ENCODE results near the gene DNAH17. TPM values are rescaled to one million over a fixed set of nuclear protein-coding genes. Genes with fewer than 3 reads are reported as not detected.
A peak's percentile ranks its signal among the peaks of the same experiment; 100 is the strongest.

Gene DNAH17
- polyA plus RNA-seq, 1 donor from 2014 or later: 1.1 TPM

- Mint-ChIP-seq H3K9me3 (no peaks in the 10 kb centered on the region), H3K4me1 (peaks cover 0 to 3% (median 0%) of the 10 kb centered on the region in 3 donors), H3K27ac (peak overlapping the region in 1 of 3 donors; percentile 53), H3K27me3 (no peaks in the 10 kb centered on the region), H3K36me3 (peaks cover under 1% of the 10 kb centered on the region), H3K4me3 (no peak overlapping the region)
Observed at GRCh38 chr17:78422267-78422605, 155.0 kb downstream of the DNAH17 start.

- H3K27me3 Mint-ChIP-seq: no peaks in the 10 kb centered on the region
- H3K36me3 Mint-ChIP-seq: no peaks in the 10 kb centered on the region
- no peak overlapping the region for H3K4me3 Mint-ChIP-seq
- H3K27ac Mint-ChIP-seq: peak overlapping the region in 1 of 3 donors; percentile 53
- peaks cover 0 to 3% (median 0%) of the 10 kb centered on the region in 3 donors for H3K4me1 Mint-ChIP-seq
- no peaks in the 10 kb centered on the region for H3K9me3 Mint-ChIP-seq
Observed at GRCh38 chr17:78421534-78422266, 155.5 kb downstream of the DNAH17 start.

GRCh38 chr17:78421084-78421533 is 156.1 kb downstream of the DNAH17 start:
- no peaks in the 10 kb centered on the region for H3K36me3 Mint-ChIP-seq
- peaks cover 0 to 3% (median 0%) of the 10 kb centered on the region in 3 donors for H3K4me1 Mint-ChIP-seq
- no peak overlapping the region for H3K4me3 Mint-ChIP-seq
- no peak overlapping the region for H3K27ac Mint-ChIP-seq
- no peaks in the 10 kb centered on the region for H3K27me3 Mint-ChIP-seq
- H3K9me3 Mint-ChIP-seq: no peaks in the 10 kb centered on the region

GRCh38 chr17:78419970-78420815 is 157.0 kb downstream of the DNAH17 start:
- no peaks in the 10 kb centered on the region for H3K27me3 Mint-ChIP-seq
- H3K9me3 Mint-ChIP-seq: no peaks in the 10 kb centered on the region
- H3K4me1 Mint-ChIP-seq: peaks cover 0 to 3% (median 0%) of the 10 kb centered on the region in 3 donors
- H3K27ac Mint-ChIP-seq: peak overlapping the region in 1 of 3 donors; percentile 9
- no peak overlapping the region for H3K4me3 Mint-ChIP-seq
- no peaks in the 10 kb centered on the region for H3K36me3 Mint-ChIP-seq

GRCh38 chr17:78418326-78419026 is 158.7 kb downstream of the DNAH17 start:
- Mint-ChIP-seq H3K27me3 (no peaks in the 10 kb centered on the region), H3K9me3 (no peaks in the 10 kb centered on the region), H3K4me3 (no peak overlapping the region), H3K4me1 (peaks cover 1 to 4% (median 2%) of the 10 kb centered on the region in 3 donors), H3K36me3 (no peaks in the 10 kb centered on the region), H3K27ac (no peak overlapping the region)

- Mint-ChIP-seq H3K9me3 (no peaks in the 10 kb centered on the region), H3K27ac (no peak overlapping the region), H3K27me3 (no peaks in the 10 kb centered on the region), H3K4me1 (peaks cover 7 to 9% (median 9%) of the 10 kb centered on the region in 3 donors), H3K4me3 (no peak overlapping the region), H3K36me3 (no peaks in the 10 kb centered on the region)
Observed at GRCh38 chr17:78417531-78417909, 159.7 kb downstream of the DNAH17 start.

GRCh38 chr17:78416791-78417530 is 160.2 kb downstream of the DNAH17 start:
- H3K4me3 Mint-ChIP-seq: peak overlapping the region in 1 of 4 donors; percentile 54
- no peaks in the 10 kb centered on the region for H3K9me3 Mint-ChIP-seq
- H3K27ac Mint-ChIP-seq: peak overlapping the region in 1 of 3 donors; percentile 74
- H3K27me3 Mint-ChIP-seq: no peaks in the 10 kb centered on the region
- H3K36me3 Mint-ChIP-seq: no peaks in the 10 kb centered on the region
- peaks cover 7 to 12% (median 10%) of the 10 kb centered on the region in 3 donors for H3K4me1 Mint-ChIP-seq

- H3K4me3 Mint-ChIP-seq: no peak overlapping the region
- H3K27ac Mint-ChIP-seq: peak overlapping the region in 1 of 3 donors; percentile 74
- peaks cover 7 to 12% (median 10%) of the 10 kb centered on the region in 3 donors for H3K4me1 Mint-ChIP-seq
- no peaks in the 10 kb centered on the region for H3K9me3 Mint-ChIP-seq
- no peaks in the 10 kb centered on the region for H3K36me3 Mint-ChIP-seq
- H3K27me3 Mint-ChIP-seq: no peaks in the 10 kb centered on the region
Observed at GRCh38 chr17:78415821-78416711, 161.1 kb downstream of the DNAH17 start.

GRCh38 chr17:78414178-78415162 is 162.7 kb downstream of the DNAH17 start:
- no peaks in the 10 kb centered on the region for H3K36me3 Mint-ChIP-seq

GRCh38 chr17:78412403-78412802 is 164.8 kb downstream of the DNAH17 start:
- Mint-ChIP-seq H3K36me3 (no peaks in the 10 kb centered on the region), H3K4me1 (peaks cover 16 to 24% (median 16%) of the 10 kb centered on the region in 3 donors)

More at GRCh38 chr17:78414178-78415162, 162.7 kb downstream of the DNAH17 start:
- peaks cover 10 to 12% (median 12%) of the 10 kb centered on the region in 3 donors for H3K4me1 Mint-ChIP-seq
- no peaks in the 10 kb centered on the region for H3K9me3 Mint-ChIP-seq
- H3K27me3 Mint-ChIP-seq: no peaks in the 10 kb centered on the region
- peak overlapping the region in 2 of 3 donors; percentile 63 to 87 for H3K27ac Mint-ChIP-seq
- peak overlapping the region in 1 of 4 donors; percentile 73 for H3K4me3 Mint-ChIP-seq

GRCh38 chr17:78411241-78411857 is 165.8 kb downstream of the DNAH17 start:
- Mint-ChIP-seq H3K27ac (no peak overlapping the region), H3K36me3 (no peaks in the 10 kb centered on the region), H3K4me1 (peaks cover 16 to 25% (median 19%) of the 10 kb centered on the region in 3 donors), H3K27me3 (no peaks in the 10 kb centered on the region), H3K4me3 (no peak overlapping the region), H3K9me3 (no peaks in the 10 kb centered on the region)

More at GRCh38 chr17:78412403-78412802, 164.8 kb downstream of the DNAH17 start:
- Mint-ChIP-seq H3K27ac (peak overlapping the region in 1 of 3 donors; percentile 2), H3K9me3 (no peaks in the 10 kb centered on the region), H3K4me3 (no peak overlapping the region), H3K27me3 (no peaks in the 10 kb centered on the region)

- Mint-ChIP-seq H3K27ac (no peak overlapping the region), H3K4me3 (no peak overlapping the region), H3K9me3 (no peaks in the 10 kb centered on the region), H3K4me1 (peaks cover 16 to 26% (median 19%) of the 10 kb centered on the region in 3 donors), H3K27me3 (no peaks in the 10 kb centered on the region), H3K36me3 (no peaks in the 10 kb centered on the region)
Observed at GRCh38 chr17:78409191-78409928, 167.8 kb downstream of the DNAH17 start.

All from IgD-negative memory B cell (primary cell).